Iris pigment epithelial cell (primary cell): Measurements from ENCODE around the gene HPS5.

Experiments
- DNase-seq: peaks from one replicate; pipeline ENCODE4 v3.0.0-alpha.2; 2011; ENCODE audit warnings: low read depth

HPS5 gene

DNA sequence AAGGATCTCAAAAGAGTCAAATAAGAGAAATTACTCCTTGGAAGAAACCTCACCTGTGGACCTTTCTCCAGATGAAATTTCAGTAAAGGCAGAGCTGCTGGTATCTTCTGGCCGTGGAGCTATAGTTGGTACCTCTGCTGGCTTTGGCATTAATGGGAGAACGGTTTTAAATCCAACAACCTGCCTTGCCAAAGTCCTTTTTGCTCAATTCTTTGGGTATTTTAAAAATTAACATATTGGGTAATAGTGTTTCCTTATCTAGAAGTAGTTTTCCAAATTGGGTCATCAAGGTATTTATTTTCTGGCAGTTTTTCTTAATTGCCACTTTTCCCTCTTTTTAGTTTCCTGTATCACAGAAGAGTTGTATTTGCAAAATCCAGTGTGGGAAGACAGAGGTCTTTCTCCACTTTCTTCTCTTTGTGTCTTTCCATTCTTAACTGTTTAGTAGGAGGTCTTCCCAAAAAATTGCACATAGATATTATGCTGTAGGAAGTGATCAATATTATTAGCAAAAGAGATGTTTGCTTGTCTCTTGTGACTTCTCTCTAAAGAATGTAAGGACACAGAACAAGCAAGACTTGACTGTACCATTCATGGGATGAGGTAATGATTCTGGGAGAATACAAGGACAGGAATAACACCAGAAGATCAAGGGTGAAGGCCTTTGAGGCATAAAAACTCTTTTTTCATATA, 85.1 kb downstream of the HPS5 start, which contains the start of gene SAA4:
SAA4 (minus strand) TSS at position 139 of the 693 bp plus-strand sequence. CDS start 876 bp downstream, outside the sequence.
- no peak for DNase-seq

DNA sequence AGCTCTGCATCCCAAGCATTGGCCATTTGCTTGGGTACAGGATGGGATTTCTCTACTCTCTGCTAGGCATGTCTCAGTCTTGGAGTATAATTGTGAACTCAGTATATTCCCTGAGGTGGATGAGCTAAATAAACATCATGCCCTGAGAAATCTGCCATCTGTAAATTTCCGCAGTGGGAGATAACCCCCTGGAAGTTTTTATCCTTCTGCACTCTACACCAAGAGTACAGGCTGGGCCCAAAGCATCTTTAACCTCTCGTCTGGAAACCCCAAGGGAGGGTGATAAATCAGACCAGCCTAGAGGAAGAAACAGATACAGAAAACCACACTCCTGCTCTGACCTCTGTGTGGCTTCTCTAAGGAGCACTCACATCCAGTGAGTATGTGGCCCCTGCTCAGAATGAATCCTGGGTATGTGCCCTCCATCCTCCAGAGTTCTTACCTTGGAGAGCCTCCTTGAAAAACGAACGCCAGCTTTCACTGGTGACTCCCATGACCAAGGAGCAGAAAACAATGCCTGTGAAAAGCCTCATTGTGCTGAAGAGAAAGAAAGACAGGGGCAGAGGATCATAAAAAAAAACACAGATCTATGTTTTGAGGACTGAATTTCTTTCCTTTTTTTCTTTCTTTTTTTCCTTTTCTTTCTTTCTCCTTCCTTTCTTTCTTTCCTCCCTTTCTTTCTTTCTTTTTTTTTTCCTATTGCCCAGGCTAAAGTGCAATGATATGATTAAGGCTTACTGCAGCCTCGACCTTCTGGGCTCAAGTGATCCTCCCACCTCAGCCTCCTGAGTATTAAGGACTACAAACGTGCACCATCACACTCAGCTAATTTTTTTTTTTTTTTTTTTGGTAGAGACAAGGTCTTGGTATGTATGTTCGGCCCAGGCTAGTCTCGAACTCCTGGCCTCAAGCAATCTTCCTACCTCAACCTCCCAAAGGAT, 86.3 kb downstream of the HPS5 start:
- DNase-seq, result no peak

DNA sequence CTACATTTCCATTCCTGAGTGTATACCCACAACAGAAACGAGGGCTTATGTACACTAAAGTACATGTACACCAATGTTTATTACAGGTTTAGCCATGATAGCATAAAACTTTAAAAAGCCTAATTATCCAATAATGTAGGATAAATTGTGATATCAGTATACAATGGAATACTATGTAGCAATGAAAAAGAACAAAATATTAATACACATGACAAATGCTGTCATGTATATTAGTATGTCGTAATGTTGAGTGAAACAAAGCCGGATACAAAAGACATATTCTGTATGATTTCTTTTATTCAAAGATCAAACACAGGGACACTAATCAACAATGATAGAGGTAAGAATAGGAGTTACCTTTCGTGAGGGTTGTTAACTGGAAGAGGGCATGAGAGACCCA, 88.0 kb downstream of the HPS5 start:
- DNase-seq, result no peak

DNA sequence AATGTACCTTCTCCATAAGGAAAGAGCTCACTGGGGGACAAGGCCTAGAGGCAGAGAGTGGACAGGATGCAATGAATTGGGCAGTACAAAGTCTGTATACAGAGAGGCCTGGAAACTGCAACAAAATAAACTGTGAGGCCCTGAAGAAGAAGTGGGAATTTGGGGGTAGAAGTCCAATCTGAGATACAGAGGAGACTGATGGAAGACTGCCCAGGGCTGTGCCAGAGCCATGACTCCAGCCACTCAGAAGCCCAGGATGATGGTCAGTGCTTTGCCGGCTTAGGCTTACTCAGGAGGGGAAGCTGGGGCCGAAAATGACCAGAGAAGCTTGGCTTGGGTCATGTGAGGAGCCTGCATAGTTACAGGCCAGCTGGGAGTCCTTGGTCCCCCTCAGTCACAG, 91.1 kb downstream of the HPS5 start:
- no peak for DNase-seq

DNA sequence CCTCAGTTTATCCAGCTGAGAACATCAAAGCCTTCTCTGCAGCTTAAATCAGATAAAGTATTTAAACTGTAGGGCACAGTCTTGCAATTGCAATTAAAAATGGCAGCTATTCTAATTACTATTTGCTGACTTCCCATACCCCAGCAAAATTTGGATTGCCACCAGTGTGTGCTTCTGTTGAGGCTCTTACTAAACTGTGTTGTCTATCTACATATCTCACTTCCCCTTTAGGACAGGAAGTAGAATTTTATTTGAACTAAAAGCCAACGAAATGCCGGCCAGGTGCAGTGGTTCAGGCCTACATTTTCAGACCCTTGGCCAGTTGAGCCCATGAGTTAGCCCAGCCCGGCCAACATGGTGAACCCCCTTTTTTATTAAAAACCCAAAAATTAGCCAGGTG, 92.4 kb downstream of the HPS5 start:
- no peak for DNase-seq
